ENCODE measurements around the gene DSCAM. TPM values are rescaled to one million over a fixed set of nuclear protein-coding genes. Genes with fewer than 3 reads are reported as not detected.

The DSCAM gene
- total RNA-seq, 1 donor from 2014 or later = not detected

GRCh38 chr21:40714536-40714935 lies 132.4 kb downstream of the DSCAM start:
- no peak overlapping the region for H3K27ac ChIP-seq
- H3K36me3 ChIP-seq = no peaks in the 10 kb centered on the region
- no peaks in the 10 kb centered on the region for H3K9me3 ChIP-seq
- intact Hi-C loops (cut with DNase I) = no loop called here
- TF ChIP-seq POLR2AphosphoS5 (IDR thresholded peaks at IDR 0.05; ENCODE audit: insufficient read depth in 1 of 2, low read depth in 1 of 2) = no peak
- TF ChIP-seq CTCF (IDR thresholded peaks at IDR 0.05) = no peak
- TF ChIP-seq POLR2A (IDR thresholded peaks at IDR 0.05) = no peak
- no peaks in the 10 kb centered on the region for H3K4me1 ChIP-seq
- no peak for DNase-seq (ENCODE audit: extremely low spot score in 2 of 2)
- no peak overlapping the region for H3K4me3 ChIP-seq
- no peaks in the 10 kb centered on the region for H3K27me3 ChIP-seq

DNA sequence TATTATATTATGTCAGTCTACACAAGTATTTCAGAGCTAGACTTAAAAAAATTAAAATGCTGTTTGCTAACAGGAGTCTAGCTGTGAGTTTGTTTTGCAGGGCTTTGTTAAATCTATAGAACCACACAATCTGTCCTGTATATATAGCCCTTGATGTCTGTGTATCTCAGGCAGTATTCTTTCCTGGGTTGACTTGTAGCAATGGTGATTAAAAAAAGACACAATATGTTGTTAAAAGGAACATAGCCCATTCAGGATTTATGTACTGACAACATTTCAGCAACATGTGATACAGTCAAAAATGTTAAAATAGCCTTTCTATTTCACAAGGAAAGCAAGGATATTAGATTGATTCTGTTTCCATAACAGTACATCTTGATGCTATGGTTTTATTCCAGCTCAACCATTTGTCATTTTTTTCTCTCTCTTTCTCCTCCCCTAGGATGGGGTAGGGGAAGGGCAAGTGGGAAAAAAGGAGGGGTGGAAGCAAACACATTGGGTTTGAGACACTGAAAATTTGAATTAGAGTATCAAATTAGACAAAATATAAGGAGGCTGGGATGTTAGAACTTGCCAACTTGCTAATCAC lies 139.2 kb downstream of the DSCAM start:
- no peaks in the 10 kb centered on the region for H3K9me3 ChIP-seq
- no peaks in the 10 kb centered on the region for H3K27me3 ChIP-seq
- TF ChIP-seq POLR2AphosphoS5 (IDR thresholded peaks at IDR 0.05; ENCODE audit: insufficient read depth in 1 of 2, low read depth in 1 of 2) (no peak), CTCF (IDR thresholded peaks at IDR 0.05) (no peak), POLR2A (IDR thresholded peaks at IDR 0.05) (no peak)
- no peak overlapping the region for H3K27ac ChIP-seq
- DNase-seq (ENCODE audit: extremely low spot score in 2 of 2) = no peak
- H3K36me3 ChIP-seq = no peaks in the 10 kb centered on the region
- intact Hi-C loops (cut with DNase I) = no loop called here
- H3K4me1 ChIP-seq = no peaks in the 10 kb centered on the region
- H3K4me3 ChIP-seq = no peak overlapping the region

- no peaks in the 10 kb centered on the region for H3K36me3 ChIP-seq
- intact Hi-C loops (cut with DNase I) = no loop called here
- TF ChIP-seq POLR2AphosphoS5 (IDR thresholded peaks at IDR 0.05; ENCODE audit: insufficient read depth in 1 of 2, low read depth in 1 of 2) (no peak), CTCF (IDR thresholded peaks at IDR 0.05) (no peak), POLR2A (IDR thresholded peaks at IDR 0.05) (no peak)
- H3K4me3 ChIP-seq = no peak overlapping the region
- H3K27ac ChIP-seq = no peak overlapping the region
- H3K4me1 ChIP-seq = no peaks in the 10 kb centered on the region
- H3K9me3 ChIP-seq = no peaks in the 10 kb centered on the region
- no peaks in the 10 kb centered on the region for H3K27me3 ChIP-seq
- DNase-seq (ENCODE audit: extremely low spot score in 2 of 2) = no peak
These were observed 139.9 kb downstream of the DSCAM start for GRCh38 chr21:40706806-40707655.

GRCh38 chr21:40706176-40706575 lies 140.8 kb downstream of the DSCAM start:
- no peak for TF ChIP-seq CTCF (IDR thresholded peaks at IDR 0.05)
- no peak for TF ChIP-seq POLR2AphosphoS5 (IDR thresholded peaks at IDR 0.05; ENCODE audit: insufficient read depth in 1 of 2, low read depth in 1 of 2)
- TF ChIP-seq POLR2A (IDR thresholded peaks at IDR 0.05) = no peak
- no peak for DNase-seq (ENCODE audit: extremely low spot score in 2 of 2)
- H3K9me3 ChIP-seq = no peaks in the 10 kb centered on the region
- H3K4me1 ChIP-seq = no peaks in the 10 kb centered on the region
- intact Hi-C loops (cut with DNase I) = no loop called here
- no peak overlapping the region for H3K4me3 ChIP-seq
- no peak overlapping the region for H3K27ac ChIP-seq
- H3K27me3 ChIP-seq = no peaks in the 10 kb centered on the region
- no peaks in the 10 kb centered on the region for H3K36me3 ChIP-seq

GRCh38 chr21:40704141-40704540 lies 142.8 kb downstream of the DSCAM start:
- Histone ChIP-seq H3K27me3 (no peaks in the 10 kb centered on the region), H3K9me3 (no peaks in the 10 kb centered on the region), H3K4me3 (no peak overlapping the region), H3K27ac (no peak overlapping the region), H3K36me3 (no peaks in the 10 kb centered on the region), H3K4me1 (no peaks in the 10 kb centered on the region)
- intact Hi-C loops (cut with DNase I) = no loop called here
- TF ChIP-seq CTCF (IDR thresholded peaks at IDR 0.05) (no peak), POLR2AphosphoS5 (IDR thresholded peaks at IDR 0.05; ENCODE audit: insufficient read depth in 1 of 2, low read depth in 1 of 2) (no peak), POLR2A (IDR thresholded peaks at IDR 0.05) (no peak)
- no peak for DNase-seq (ENCODE audit: extremely low spot score in 2 of 2)

Measured in vagina (tissue), 2 donors.